Activated CD4-positive, alpha-beta T cell treated with anti-CD3 and anti-CD28 coated beads, Interleukin-2, amount 50 U/mL, for 4 hours (primary cell): Measurements from ENCODE around the gene PDGFD.

Experiments used
- DNase-seq, 2 experiments: peaks; one replicate each; pipeline ENCODE4 v3.0.0-alpha.2; 2020

PDGFD gene

DNA sequence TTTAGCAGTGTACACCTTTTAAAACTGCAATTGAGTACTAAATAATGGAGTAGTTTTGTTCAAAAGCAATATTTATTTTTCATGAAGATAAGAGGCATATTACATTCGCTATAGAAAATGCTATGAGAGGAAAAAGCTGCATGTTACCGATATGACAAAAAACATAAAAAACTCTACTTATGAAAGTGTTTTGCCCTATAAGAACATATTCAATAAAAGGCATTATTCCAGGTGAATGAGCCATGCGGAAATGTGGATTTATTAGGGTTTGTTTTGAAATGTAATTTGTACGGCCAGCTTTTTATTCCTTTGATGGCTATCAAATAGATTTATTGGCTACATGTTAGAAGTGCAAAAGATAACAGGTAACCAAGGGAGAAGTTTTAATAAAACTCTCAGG is 256.8 kb downstream of the PDGFD start:
- no peak for DNase-seq

- no peak for DNase-seq
These were observed 257.6 kb downstream of the PDGFD start for GRCh38 chr11:103906291-103906867.

DNA sequence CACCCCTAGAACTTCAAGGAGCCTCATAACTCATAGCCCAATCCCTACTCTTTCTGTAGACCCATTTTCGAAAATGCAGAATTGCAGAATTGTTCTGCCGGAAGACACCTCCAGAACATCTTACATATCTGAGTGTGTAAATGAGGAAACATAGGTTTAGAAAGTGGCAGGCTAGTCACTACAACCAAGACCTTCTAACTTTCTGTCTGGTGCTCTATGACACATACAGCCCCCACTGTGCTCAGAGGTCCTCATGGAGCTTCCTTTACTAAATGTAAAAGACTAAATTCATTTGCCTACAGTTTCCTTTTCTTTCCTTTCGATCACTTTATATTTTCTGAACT is 259.7 kb downstream of the PDGFD start:
- no peak for DNase-seq

- no peak for DNase-seq
These were observed 260.2 kb downstream of the PDGFD start for GRCh38 chr11:103903621-103904323.

DNA sequence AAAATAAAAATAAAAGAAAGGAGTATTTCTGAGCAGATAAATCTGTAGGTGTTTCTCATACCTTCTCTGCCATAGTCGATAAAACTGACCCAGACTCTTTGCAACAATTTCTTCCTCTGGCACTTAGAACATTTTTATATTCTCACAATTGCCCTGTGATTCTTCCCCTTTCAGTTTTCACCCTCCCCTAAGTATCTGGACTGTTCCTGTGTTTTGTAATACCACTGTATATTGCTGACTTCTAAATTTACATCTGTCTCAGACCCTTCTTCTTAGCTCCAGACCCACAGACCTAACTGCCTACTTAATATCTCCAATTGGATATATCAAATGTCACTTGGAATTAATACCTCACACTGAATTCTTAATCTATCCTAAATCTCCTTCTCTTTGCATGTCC is 261.0 kb downstream of the PDGFD start:
- DNase-seq = no peak

DNA sequence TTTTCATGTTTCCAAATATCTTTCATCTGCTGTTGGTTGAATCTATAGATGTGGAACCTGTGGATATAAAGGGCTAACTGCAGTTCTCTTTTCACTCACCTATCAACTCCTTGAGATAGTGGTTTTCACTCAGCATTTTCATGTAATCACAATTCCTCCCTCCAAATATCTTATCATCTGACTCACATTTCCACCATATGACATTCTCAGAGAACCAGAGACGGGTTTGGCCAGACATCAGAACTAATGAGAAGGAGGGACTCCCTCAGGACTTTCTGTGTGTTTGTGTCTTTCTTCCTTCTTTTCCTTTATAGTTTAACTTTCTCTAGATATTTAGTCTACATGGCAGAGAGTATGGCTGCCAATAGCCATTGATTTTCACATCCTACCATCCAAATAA is 262.3 kb downstream of the PDGFD start:
- DNase-seq = no peak

DNA sequence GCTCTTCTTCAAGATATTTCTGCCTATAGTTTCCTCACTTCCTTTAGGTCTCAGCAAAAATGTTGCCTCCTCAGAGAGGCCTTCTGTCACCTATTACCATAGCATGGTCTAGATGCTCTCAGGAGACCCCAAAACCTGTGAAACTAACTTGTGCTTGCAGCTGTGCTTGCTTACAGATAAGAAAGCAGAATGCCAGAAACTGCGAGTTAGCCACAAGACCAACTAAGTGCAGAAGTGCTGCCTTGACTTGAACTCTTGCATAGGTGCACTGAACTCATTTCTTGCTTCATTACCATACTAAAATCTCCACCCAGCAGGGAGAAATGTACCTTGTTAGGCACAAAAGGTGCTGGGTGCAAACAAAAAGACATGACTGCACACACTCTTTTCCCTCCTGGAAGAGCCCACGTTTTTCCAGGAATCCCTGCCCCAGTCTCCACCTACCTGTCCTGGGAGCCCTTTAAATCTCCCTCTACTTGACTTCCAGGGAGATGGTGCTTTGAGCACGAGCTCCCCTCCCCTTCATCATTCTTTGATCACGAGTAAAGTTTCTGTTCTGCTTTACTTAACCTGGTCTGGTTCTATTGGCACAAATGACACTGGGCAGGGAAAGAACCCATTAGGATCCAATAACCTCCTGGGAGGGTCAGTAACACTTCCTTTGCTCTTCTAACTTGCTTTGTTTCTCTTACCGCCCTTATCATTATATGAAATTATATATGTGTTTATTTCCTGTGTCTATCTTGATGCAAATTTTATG is 265.2 kb downstream of the PDGFD start:
- no peak for DNase-seq

GRCh38 chr11:103898065-103898464 is 265.9 kb downstream of the PDGFD start:
- DNase-seq = no peak

GRCh38 chr11:103897160-103897936 is 266.6 kb downstream of the PDGFD start:
- DNase-seq = no peak

GRCh38 chr11:103895106-103895505 is 268.8 kb downstream of the PDGFD start:
- DNase-seq = no peak

- no peak for DNase-seq
These were observed 269.3 kb downstream of the PDGFD start for GRCh38 chr11:103894673-103895072.

DNA sequence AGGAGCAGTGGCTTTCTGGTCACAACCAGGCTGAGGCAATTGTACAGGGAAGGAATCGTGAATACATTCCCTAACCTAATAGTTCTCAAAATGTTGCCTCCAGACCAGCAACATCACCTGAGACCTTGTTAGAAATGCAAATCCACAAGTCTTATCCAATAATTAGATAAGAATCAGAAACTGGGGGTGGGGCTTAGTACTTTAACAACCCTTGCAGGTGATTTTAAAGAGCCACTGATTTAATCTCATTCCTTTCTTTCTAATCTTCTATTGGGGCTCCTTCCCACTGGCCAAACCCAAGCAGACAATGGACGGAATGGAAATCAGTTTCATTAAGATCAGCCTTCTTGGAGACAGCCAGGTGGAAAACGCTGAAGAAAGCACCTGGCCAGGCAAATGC is 269.9 kb downstream of the PDGFD start:
- no peak for DNase-seq

DNA sequence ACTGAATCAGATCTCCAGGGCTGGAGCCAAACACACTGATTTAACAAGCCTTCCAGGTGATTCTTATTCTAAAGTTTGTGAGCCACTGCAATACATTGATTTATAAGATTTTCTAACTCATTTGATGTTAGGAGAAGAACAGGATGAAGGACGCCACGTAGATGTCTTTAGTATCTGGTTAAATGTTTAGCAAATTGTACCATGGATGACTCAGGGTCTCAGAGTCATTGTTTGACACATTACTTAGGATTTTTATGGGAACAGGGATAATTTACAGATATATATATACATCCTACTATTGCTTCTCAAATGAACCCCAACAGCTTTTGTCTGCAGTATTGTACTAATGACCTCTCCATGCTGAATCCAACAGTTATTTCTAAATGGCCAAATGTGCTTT is 270.6 kb downstream of the PDGFD start:
- no peak for DNase-seq

GRCh38 chr11:103892603-103893002 is 271.3 kb downstream of the PDGFD start:
- no peak for DNase-seq

- DNase-seq = no peak
These were observed 273.3 kb downstream of the PDGFD start for GRCh38 chr11:103890654-103891053.

GRCh38 chr11:103889679-103890078 is 274.3 kb downstream of the PDGFD start:
- DNase-seq = no peak

DNA sequence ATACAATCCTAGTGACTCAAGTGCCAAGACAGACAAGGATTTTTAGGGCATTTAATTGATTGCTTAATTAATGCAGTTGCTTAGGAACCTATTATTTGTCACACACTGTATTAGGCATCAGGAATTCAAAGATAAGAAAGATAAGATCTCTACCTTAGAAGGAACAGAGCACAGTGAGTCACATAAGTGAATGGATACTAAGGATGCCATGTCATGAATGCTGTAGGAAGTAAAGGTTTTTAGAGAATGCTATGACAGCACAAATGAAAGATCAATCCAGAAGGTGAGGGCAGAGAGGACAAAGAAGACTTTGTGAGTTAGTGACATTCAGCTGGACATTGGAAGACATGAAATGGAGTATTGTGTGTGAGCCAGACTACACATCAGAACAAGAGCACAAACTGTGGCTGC is 275.4 kb downstream of the PDGFD start:
- DNase-seq = no peak

DNA sequence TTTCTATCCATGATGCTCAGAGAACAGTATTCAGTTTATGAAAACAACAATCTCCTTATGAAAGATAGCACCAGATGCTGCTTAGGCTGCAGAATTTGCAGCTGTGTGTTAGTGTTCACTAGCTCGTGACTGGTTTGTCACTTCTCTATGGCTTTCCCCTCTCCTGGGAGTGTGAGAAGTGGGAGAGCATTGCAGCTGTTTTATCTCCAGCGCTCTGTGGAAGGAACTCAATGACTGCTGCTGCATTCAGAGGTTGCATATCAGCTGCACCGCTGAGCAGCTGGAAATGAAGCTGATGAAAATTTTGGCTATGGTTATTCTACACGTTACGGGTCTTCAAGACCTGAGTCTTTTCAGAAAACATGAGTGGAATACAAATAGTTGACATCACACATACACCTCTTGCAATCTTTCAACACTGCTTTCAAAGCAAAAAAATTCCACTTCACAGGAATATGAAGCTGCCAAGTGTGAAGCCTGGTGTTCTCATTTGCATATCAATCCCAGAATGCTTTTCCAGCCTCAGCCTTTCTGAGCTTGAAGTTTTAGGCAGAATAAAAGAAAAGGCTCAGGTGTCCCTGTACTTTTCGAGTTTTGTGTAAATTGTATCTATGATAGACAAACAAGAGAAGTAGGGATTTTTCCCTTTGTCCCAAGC is 276.8 kb downstream of the PDGFD start:
- DNase-seq = no peak

DNA sequence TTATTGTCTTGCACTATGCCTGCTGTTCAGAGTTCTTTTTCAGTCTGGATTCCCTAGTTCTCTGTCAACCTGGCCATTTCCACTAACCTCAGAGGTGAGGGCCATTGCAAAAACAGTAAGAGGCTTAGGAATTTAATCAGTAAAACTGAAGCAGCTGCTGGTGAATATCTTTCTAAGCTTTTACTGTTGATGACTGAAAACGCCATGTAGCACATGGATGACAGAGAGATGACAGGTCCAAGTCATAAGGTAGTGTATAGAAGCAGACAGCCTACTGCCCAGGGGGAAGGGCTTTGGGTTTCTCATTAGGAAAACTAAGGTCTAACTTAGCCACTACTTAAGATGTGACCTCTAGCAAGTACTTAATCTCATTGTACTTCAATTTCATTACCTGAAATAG is 280.1 kb downstream of the PDGFD start:
- no peak for DNase-seq

DNA sequence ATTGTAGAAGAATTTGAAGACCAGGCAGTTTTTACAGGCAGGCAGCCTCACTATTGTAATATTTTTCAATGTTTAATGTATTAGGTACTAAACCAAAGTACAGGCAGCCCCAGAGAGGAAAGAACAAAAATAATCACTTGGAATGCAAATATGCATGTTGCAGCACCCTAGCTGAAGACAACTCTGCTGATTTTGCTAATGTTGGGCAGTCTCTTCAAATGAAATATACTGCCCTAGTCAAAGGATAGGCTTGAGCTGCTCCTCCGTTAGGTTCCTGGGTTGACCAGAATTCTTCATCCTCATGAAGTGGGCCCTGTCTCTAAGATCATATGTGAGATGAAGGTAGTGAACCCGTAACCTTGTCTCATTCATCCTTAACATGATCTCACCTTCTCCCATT is 280.7 kb downstream of the PDGFD start:
- DNase-seq = no peak

GRCh38 chr11:103881584-103881983 is 282.4 kb downstream of the PDGFD start:
- DNase-seq = no peak

DNA sequence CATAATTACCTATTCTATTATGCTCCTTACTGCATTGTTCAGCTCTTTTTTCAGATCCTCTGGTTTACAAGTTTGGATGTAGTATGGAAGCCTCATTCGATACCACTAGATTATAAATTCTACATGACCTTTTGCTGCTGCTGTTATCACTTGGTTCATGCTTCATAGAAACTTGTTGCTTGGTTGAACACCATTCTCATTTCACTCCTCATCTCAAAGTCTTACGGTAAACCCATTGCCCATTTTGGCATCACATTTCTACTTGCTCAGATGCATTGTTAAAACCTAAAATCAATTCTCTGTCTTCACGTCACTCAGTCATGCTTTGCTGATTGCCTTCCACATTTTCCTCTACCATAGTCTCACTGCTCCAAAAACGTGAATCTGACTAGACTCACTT is 283.0 kb downstream of the PDGFD start:
- DNase-seq = no peak

GRCh38 chr11:103878646-103879045 is 285.3 kb downstream of the PDGFD start:
- DNase-seq = no peak
